ENCODE data around the gene NECTIN2. TPM values are rescaled to one million over a fixed set of nuclear protein-coding genes. Genes with fewer than 3 reads are reported as not detected.

Gene NECTIN2
- total RNA-seq, 1 donor from 2014 or later: 264 TPM

DNA sequence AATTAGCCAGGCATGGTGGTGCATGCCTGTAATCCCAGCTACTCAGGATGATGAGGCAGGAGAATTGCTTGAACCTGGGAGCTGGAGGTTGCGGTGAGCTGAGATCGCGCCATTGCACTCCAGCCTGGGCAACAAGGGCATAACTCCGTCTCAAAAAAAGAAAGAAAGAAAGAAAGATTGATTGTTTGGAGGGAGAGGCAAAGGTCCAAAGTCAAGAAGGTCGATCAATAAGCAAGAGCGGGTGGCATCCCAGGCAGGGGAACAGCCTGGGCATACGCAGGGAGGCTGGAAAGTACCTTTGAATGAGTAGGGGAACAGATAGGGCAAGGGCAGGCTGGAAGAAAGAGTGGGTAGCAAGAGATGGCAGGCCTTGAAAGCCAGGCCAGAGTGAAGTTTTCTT is 84.0 kb downstream of the NECTIN2 start:
- TF ChIP-seq CTCF (conservative IDR thresholded peaks at IDR 0.05; ENCODE audit: low read depth, low read length): no peak
- no peak overlapping the region for H3K4me3 ChIP-seq (ENCODE audit: low read depth, low read length)
- DNase-seq (ENCODE audit: low read depth): no peak

DNA sequence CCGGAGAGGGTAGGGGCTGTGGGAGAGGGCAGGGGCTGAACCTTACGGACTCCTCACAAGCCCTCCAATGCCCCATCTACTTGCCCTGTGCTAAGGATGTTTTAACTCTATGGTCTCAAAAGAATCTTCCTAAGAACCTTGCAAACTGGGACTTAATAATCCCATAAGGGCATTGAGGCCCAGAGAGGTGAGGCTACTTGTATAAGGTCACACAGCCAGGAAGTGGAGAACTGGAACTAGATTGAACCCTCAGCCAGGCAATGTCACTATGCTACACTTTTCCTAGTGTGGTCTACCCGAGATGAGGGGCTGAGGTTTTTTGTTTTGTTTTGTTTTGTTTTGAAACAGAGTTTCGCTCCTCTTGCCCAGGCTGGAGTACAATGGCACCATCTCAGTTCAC is 85.4 kb downstream of the NECTIN2 start:
- TF ChIP-seq CTCF (conservative IDR thresholded peaks at IDR 0.05; ENCODE audit: low read depth, low read length): no peak
- H3K4me3 ChIP-seq (ENCODE audit: low read depth, low read length): no peak overlapping the region
- no peak for DNase-seq (ENCODE audit: low read depth)

Other genes with a start within 250 kb of the NECTIN2 start
- gene IGSF23, start 232.7 kb upstream of the NECTIN2 start, total RNA-seq: 0.12 TPM in 1 of 2 replicates, not detected in the other
- gene PVR, start 202.4 kb upstream of the NECTIN2 start, total RNA-seq: 116 and 153 TPM in 2 replicates
- 2.7 and 4.6 TPM in 2 replicates for gene CEACAM19, start 174.8 kb upstream of the NECTIN2 start, total RNA-seq
- not detected in 2 replicates for gene CEACAM16, start 147.1 kb upstream of the NECTIN2 start, total RNA-seq
- gene BCL3, start 97.6 kb upstream of the NECTIN2 start, total RNA-seq: 32.4 and 49.3 TPM in 2 replicates
- 16.1 and 27.2 TPM in 2 replicates for gene CBLC, start 68.4 kb upstream of the NECTIN2 start, total RNA-seq
- gene BCAM, start 37.2 kb upstream of the NECTIN2 start, total RNA-seq: 7.7 and 27.7 TPM in 2 replicates
- 99.1 and 229 TPM in 2 replicates for gene TOMM40, start 45.0 kb downstream of the NECTIN2 start, total RNA-seq
- gene APOE, start 59.5 kb downstream of the NECTIN2 start, total RNA-seq: 5.9 and 46.2 TPM in 2 replicates
- gene APOC1, start 68.3 kb downstream of the NECTIN2 start, total RNA-seq: 11.4 and 12.3 TPM in 2 replicates
- gene APOC4, start 95.9 kb downstream of the NECTIN2 start, total RNA-seq: not detected in 2 replicates
- not detected in 2 replicates for gene APOC2, start 99.8 kb downstream of the NECTIN2 start, total RNA-seq
- gene CLPTM1, start 109.1 kb downstream of the NECTIN2 start, total RNA-seq: 39.6 and 56.3 TPM in 2 replicates
- gene RELB, start 155.2 kb downstream of the NECTIN2 start, total RNA-seq: 28.3 and 40.2 TPM in 2 replicates
- gene CLASRP, start 192.7 kb downstream of the NECTIN2 start, total RNA-seq: 38.8 and 58.1 TPM in 2 replicates
- 1.7 and 3.0 TPM in 2 replicates for gene ZNF296, start 230.2 kb downstream of the NECTIN2 start, total RNA-seq
- 38.2 and 58.2 TPM in 2 replicates for gene GEMIN7, start 233.0 kb downstream of the NECTIN2 start, total RNA-seq
- gene PPP1R37, start 246.9 kb downstream of the NECTIN2 start, total RNA-seq: 42.5 and 64.0 TPM in 2 replicates

Measured in epithelial cell of proximal tubule (primary cell).